Measurements from ENCODE around the gene PPP1R9B. TPM values are rescaled to one million over a fixed set of nuclear protein-coding genes. Genes with fewer than 3 reads are reported as not detected.

PPP1R9B gene
- total RNA-seq, 4 donors from 2014 or later = 20.2 to 46.3 (median 37.5) TPM

GRCh38 chr17:50198026-50198669 is 47.7 kb upstream of the PPP1R9B start:
- TF ChIP-seq POLR2AphosphoS5 (IDR thresholded peaks at IDR 0.05) (peak; percentile 28 to 45), EP300 (IDR thresholded peaks at IDR 0.05) (no peak), CTCF (IDR thresholded peaks at IDR 0.05) (peak; percentile 71 to 80 (median 78)), POLR2A (IDR thresholded peaks at IDR 0.05; ENCODE audit: low read depth) (no peak)
- WGBS = 18% methylated on average over 7 of the region's 7 CpGs
- Histone ChIP-seq H3K27ac (replicated peaks in 1 of 4) (peak overlapping the region; percentile 88 to 94 (median 92)), H3K4me3 (peak overlapping the region in 1 of 4 donors; percentile 51), H3K9me3 (no peaks in the 10 kb centered on the region), H3K27me3 (peaks cover 0 to 15% (median 3%) of the 10 kb centered on the region in 4 donors), H3K4me1 (peaks cover 26 to 84% (median 68%) of the 10 kb centered on the region in 4 donors), H3K36me3 (peaks cover 22 to 52% (median 50%) of the 10 kb centered on the region in 4 donors)
- DNase-seq (ENCODE audit: extremely low spot score) = no peak
- intact Hi-C loops (cut with DNase I) = loop anchor here (1.0 kb wide), 1 partner anchor 29 kb away; no protein-coding TSS in a partner anchor

DNA sequence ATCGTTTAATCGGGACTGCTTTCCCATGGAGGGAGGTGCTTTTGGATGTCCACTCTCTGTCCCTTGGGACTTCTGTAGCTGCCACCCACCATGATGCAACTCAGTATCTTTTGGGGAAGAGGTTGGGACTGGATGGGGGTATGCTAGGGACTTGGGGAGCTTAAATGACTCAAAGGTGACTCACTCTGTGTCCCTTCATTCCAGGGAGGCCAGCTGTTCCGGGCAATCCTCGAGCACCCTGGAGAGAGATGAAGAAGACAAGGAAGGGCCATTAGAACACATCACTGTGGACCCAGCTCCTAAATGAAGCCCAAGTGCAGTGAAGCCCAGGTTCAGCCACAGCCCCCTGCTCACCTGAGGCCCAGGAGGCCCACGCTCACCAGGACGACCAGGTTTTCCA is 46.3 kb upstream of the PPP1R9B start:
- H3K4me1 ChIP-seq = peaks cover 26 to 83% (median 71%) of the 10 kb centered on the region in 4 donors
- DNase-seq (ENCODE audit: extremely low spot score) = no peak
- H3K27ac ChIP-seq (replicated peaks in 1 of 4) = peak overlapping the region; percentile 88 to 94 (median 92)
- no peaks in the 10 kb centered on the region for H3K9me3 ChIP-seq
- 64% methylated on average over 2 of the region's 6 CpGs for WGBS
- intact Hi-C loops (cut with DNase I) = no loop called here
- H3K4me3 ChIP-seq = no peak overlapping the region
- peaks cover 0 to 11% (median 3%) of the 10 kb centered on the region in 4 donors for H3K27me3 ChIP-seq
- H3K36me3 ChIP-seq = peaks cover 34 to 65% (median 63%) of the 10 kb centered on the region in 4 donors
- TF ChIP-seq EP300 (IDR thresholded peaks at IDR 0.05) = no peak
- TF ChIP-seq POLR2A (IDR thresholded peaks at IDR 0.05; ENCODE audit: low read depth) = no peak
- TF ChIP-seq POLR2AphosphoS5 (IDR thresholded peaks at IDR 0.05) = no peak
- no peak for TF ChIP-seq CTCF (IDR thresholded peaks at IDR 0.05)

DNA sequence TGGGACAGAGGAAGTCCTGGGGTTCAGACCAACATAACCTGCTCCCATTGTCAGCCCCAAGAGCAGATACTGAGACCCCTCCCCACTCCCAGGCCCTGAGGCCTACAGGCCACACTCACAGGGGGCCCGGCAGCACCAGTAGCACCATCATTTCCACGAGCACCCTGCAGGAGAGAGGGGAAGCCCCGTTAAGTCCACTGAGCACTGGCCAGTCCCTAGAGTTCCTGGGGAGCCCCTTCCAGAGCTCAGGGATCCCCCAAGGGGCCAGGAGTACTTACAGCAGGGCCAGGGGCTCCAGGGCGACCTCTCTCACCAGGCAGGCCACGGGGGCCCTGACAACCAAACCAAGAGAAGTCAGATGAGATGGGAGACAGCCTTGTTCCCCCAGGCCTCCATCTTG is 45.6 kb upstream of the PPP1R9B start:
- Histone ChIP-seq H3K27ac (replicated peaks in 1 of 4) (peak overlapping the region; percentile 55 to 94 (median 92)), H3K4me1 (peaks cover 24 to 75% (median 66%) of the 10 kb centered on the region in 4 donors), H3K27me3 (peaks cover 0 to 3% (median 1%) of the 10 kb centered on the region in 4 donors), H3K4me3 (no peak overlapping the region), H3K36me3 (peaks cover 38 to 73% (median 71%) of the 10 kb centered on the region in 4 donors), H3K9me3 (no peaks in the 10 kb centered on the region)
- 60% methylated on average over 1 of the region's 5 CpGs for WGBS
- intact Hi-C loops (cut with DNase I) = no loop called here
- TF ChIP-seq POLR2A (IDR thresholded peaks at IDR 0.05; ENCODE audit: low read depth) (no peak), EP300 (IDR thresholded peaks at IDR 0.05) (no peak), POLR2AphosphoS5 (IDR thresholded peaks at IDR 0.05) (no peak), CTCF (IDR thresholded peaks at IDR 0.05) (no peak)
- DNase-seq (ENCODE audit: extremely low spot score) = no peak

- 79% methylated on average over 17 of the region's 17 CpGs for WGBS
- no peaks in the 10 kb centered on the region for H3K9me3 ChIP-seq
- H3K36me3 ChIP-seq = peaks cover 46 to 81% (median 79%) of the 10 kb centered on the region in 4 donors
- peaks cover 19 to 71% (median 59%) of the 10 kb centered on the region in 4 donors for H3K4me1 ChIP-seq
- H3K27me3 ChIP-seq = no peaks in the 10 kb centered on the region
- no peak overlapping the region for H3K4me3 ChIP-seq
- no peak for DNase-seq (ENCODE audit: extremely low spot score)
- H3K27ac ChIP-seq (replicated peaks in 1 of 4) = peak overlapping the region; percentile 55 to 94 (median 92)
- TF ChIP-seq POLR2A (IDR thresholded peaks at IDR 0.05; ENCODE audit: low read depth) (no peak), POLR2AphosphoS5 (IDR thresholded peaks at IDR 0.05) (no peak), CTCF (IDR thresholded peaks at IDR 0.05) (no peak), EP300 (IDR thresholded peaks at IDR 0.05) (no peak)
- intact Hi-C loops (cut with DNase I) = no loop called here
Observed at GRCh38 chr17:50194934-50195865, 44.7 kb upstream of the PPP1R9B start.

Measured in esophagus muscularis mucosa (tissue), 4 donors.